OCI-LY1 (cell line): ENCODE data around the gene IFNB1.

Source experiments
- EZH2 ChIP-seq: fragments of 200-600 bp; sonication (generic), shearing (Covaris generic); IDR thresholded peaks from 2 replicates; pipeline ENCODE4 v1.8.0; 2017; ENCODE audit warnings: borderline replicate concordance, mixed run types, mild to moderate bottlenecking, antibody characterized with exemption, low read length, moderate library complexity, mixed read lengths
- TF ChIP-seq, protein P1 (sequence below): fragments of 200-600 bp; sonication (generic), shearing (Covaris generic); IDR thresholded peaks from 2 replicates; pipeline ENCODE4 v1.5.1; 2017; ENCODE audit warnings: mild to moderate bottlenecking, antibody characterized with exemption, low read length, moderate library complexity, mixed read lengths

DNA sequence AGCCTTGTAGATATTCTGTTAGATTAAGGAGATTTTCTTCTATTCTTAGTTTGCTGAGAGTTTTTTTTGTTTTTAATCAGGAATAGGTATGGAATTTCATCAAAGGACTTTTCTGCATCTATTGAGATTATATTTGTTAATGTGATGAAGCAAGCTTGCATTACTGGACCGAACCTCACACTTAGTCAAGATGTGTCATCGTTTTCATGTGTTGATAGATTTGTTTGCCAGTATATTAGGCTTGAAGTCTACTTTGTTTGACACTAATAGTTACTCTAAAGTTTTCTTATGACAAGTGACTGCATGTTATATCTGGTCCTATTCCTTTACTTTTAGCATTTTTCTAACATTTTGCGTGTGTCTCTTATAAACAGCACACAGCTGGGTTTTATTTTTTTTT lies 33.9 kb downstream of the IFNB1 start:
- TF ChIP-seq, protein P1, sequence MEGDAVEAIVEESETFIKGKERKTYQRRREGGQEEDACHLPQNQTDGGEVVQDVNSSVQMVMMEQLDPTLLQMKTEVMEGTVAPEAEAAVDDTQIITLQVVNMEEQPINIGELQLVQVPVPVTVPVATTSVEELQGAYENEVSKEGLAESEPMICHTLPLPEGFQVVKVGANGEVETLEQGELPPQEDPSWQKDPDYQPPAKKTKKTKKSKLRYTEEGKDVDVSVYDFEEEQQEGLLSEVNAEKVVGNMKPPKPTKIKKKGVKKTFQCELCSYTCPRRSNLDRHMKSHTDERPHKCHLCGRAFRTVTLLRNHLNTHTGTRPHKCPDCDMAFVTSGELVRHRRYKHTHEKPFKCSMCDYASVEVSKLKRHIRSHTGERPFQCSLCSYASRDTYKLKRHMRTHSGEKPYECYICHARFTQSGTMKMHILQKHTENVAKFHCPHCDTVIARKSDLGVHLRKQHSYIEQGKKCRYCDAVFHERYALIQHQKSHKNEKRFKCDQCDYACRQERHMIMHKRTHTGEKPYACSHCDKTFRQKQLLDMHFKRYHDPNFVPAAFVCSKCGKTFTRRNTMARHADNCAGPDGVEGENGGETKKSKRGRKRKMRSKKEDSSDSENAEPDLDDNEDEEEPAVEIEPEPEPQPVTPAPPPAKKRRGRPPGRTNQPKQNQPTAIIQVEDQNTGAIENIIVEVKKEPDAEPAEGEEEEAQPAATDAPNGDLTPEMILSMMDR, result no peak
- no peak for TF ChIP-seq EZH2
